Keratinocyte (primary cell): ENCODE results near the gene PDS5B.

ENCODE experiments used
- CTCF ChIP-seq, 3 experiments: IDR thresholded peaks in 1 of 3; conservative IDR thresholded peaks in 1 of 3; optimal IDR thresholded peaks in 1 of 3; 2 replicates in 2 of 3; 3 replicates in 1 of 3; pipeline versions ENCODE3 to v1.5.1; 2011; ENCODE audit warnings: low read length in 3 of 3, mild to moderate bottlenecking in 3 of 3, moderate library complexity in 2 of 3, control low read depth in 1 of 3, inconsistent platforms in 1 of 3; ENCODE audit not compliant: insufficient read depth in 2 of 3; ENCODE audit errors: extremely low read depth in 1 of 3
- EZH2 ChIP-seq: IDR thresholded peaks from one replicate; pipeline ENCODE4 v1.6.1; 2012; ENCODE audit warnings: inconsistent platforms, mild to moderate bottlenecking, low read length, moderate library complexity

GRCh38 chr13:32642858-32643257 lies 56.6 kb downstream of the PDS5B start:
- TF ChIP-seq CTCF (optimal IDR thresholded peaks at IDR 0.05 in 1 of 3, IDR thresholded peaks at IDR 0.05 in 1 of 3, conservative IDR thresholded peaks at IDR 0.05 in 1 of 3; ENCODE audit: extremely low read depth in 1 of 3, insufficient read depth in 2 of 3, low read length in 3 of 3) (no peak), EZH2 (no peak)
